HG02970 (cell line): ENCODE data around the gene ATP6AP1.
A peak's percentile ranks its signal among the peaks of the same experiment; 100 is the strongest.
"Not testable (repeated sequence)": the region's sequence is repeated elsewhere in the genome, so short reads cannot be mapped to it uniquely, and the experiment has no call there.

Source experiments
- ATAC-seq: cut with Tn5 transposase; IDR thresholded peaks from one replicate; pipeline ENCODE4 v1.9.1; 2021; ENCODE audit warnings: mild to moderate bottlenecking, moderate library complexity, moderate number of reproducible peaks; ENCODE audit not compliant: unreplicated experiment, low FRiP score

The ATP6AP1 gene

DNA sequence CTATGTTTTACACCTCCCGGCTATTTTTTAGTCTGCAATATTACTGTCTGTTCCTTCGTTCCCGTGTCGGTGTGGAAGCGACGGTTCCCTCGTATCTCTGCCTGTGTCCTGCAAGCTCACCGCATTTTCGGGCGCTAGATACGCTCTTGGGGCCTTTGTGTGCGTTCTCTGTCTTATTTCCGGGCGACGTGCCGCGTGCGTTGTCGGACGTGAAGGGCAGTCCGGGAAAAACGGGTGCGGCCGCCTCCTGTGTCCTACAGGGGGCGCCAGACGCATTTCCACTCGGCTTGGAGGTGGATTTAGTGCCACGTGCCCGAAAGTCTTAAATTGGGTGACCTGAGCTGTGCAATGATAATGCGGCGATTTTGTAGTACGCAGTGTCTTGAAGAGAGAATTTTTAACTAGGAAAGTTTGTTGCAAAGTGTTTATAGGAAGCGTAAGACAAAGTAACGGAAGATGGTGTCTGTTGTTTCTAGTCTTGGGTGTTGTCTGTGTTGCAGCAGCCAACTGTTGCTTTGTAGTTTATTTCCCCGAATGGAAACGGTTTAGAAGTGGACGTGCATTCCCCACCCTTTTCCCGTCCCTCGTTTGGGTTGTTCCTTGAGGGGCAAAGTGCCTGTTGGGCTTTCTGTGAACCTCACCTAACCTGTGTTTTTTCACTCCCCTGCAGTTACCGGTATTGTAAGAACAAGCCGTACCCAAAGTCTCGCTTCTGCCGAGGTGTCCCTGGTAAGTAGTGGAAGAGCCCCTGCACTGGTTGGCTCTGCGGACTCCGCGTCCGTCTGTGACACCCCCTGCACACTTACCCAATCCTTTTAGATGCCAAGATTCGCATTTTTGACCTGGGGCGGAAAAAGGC, 29.6 kb upstream of the ATP6AP1 start:
- ATAC-seq: peak; percentile 7

DNA sequence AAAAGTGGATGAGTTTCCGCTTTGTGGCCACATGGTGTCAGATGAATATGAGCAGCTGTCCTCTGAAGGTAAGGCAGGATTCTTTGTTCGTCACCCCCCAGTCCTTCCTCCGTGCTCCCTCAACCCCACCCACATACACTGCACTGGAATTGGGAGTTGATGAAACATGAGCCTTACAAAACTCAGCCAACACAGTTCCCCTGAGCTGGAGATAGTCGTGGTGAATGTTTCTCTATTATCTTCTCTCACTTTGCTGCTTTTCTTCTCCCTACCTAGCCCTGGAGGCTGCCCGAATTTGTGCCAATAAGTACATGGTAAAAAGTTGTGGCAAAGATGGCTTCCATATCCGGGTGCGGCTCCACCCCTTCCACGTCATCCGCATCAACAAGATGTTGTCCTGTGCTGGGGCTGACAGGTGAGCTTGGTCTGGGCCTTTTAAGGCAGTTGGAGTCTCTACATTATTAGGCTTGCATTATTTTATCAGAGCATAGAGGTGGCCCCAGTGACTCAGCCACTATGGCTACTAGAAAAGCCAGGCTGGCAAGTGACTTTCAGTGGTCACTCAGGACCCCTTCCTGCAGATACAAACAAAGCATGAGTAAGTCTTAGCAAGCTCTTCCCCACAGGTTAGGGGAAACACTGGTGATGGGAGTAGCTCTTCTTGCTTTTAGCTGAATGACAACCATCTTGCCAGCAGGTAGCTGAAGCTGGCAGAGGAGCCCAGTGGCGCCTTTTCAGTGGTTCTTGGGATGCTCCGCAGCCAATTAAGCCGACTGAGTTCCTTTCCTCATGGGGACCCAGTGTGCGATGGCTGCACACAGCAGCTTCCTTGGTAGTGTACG, 28.7 kb upstream of the ATP6AP1 start:
- no peak for ATAC-seq

DNA sequence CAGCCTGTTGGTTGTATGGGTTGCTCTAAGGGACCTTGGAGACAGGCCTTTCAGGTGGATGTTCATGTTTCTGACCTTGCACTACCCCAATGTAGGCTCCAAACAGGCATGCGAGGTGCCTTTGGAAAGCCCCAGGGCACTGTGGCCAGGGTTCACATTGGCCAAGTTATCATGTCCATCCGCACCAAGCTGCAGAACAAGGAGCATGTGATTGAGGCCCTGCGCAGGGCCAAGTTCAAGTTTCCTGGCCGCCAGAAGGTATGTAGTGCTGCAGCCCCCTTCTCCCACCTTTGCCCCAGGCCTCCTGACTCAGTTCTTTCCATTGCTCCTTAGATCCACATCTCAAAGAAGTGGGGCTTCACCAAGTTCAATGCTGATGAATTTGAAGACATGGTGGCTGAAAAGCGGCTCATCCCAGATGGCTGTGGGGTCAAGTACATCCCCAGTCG, 28.1 kb upstream of the ATP6AP1 start:
- ATAC-seq: not testable (repeated sequence)

DNA sequence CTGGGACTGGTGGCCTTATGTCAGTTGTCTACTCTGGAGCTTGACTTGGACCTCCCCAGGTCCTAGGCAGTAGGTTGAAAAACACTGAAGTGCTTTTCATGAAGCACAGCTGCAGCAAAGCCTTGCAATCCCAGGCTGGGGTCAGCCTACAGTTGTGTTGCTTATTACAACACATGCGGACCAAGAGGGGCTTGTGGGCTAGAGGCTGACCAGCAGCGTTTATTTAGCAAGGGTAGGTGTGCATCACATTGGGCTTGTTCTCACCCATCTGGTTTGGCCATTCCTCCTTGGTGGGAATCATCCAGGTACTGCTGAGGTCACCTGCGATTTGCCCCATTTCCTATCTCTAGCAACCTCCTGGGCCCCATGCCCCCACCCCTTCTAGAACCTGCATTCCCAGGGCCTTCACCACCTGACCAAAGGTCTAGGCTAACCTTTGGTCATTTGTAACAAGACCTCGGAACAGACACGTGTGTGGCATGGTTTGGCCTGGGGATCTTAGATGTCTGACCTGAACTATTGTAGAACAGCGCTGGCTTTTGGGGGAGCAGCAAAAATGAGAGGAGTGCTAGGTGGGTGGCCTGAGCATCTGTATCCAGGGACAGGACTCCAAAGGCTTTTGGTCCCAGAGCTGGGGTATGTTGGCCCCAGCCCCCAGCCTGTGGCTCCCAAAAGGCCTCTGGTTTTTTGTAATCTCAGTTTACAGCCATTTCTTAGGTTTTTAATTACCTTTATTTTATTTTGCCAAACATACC, 27.3 kb upstream of the ATP6AP1 start:
- ATAC-seq: no peak

DNA sequence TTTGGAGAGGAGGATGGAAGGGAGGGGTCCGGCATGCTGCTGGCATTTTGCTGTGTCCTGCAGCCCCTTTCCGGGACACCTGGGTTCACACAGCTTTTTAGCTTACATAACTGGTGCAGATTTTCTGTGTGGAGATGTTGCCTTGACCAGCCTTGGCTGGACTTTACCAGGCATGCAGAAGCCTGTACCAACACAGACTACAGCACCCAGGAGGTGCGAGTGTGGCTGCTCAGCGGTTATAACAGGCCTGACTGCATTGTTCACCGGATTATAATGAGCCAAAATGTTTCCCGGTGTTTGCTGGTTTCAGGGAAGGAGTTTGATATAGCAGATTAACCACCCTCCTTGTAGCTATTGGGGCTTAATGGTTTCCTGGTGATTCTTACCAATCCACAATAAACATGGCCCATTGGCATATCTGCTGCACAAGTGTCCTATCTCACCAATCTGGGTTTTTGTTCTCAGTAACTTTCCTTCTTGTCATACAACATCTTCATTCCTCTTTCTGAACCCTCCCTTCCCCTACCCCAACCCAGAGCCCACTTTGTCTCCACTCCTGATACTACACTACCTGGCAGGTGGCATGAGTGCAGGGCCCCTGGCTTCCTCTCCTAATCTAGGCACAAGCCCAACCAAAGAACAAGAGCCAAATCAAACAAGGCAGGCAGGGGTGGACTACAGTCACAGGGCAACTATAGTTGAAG, 26.4 kb upstream of the ATP6AP1 start:
- ATAC-seq: no peak

DNA sequence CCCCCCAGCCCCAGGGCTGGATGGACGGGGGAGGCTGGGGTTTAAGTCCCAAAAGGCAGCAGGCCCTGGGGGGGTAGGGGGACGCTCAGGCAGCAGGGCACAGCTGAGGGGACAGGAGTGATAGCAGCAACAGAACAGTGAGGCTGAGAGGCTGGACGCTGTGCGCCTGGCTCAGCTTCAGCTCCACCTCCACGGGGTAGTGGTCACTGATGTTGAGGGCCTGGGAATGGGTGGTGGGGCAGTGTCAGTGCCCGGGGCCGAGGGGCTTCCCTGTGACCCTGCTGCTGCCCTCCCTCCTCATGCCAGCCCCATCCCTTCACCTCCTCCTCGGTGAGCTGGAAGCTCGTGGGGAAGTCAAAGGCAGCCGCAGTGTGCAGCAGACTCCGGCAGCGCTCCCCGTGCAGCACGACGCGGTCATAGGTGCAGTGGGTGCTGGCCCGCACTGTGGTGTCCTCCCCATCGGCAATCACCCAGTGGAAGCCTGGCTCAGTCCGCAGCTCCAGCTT, 25.8 kb upstream of the ATP6AP1 start:
- ATAC-seq: no peak

DNA sequence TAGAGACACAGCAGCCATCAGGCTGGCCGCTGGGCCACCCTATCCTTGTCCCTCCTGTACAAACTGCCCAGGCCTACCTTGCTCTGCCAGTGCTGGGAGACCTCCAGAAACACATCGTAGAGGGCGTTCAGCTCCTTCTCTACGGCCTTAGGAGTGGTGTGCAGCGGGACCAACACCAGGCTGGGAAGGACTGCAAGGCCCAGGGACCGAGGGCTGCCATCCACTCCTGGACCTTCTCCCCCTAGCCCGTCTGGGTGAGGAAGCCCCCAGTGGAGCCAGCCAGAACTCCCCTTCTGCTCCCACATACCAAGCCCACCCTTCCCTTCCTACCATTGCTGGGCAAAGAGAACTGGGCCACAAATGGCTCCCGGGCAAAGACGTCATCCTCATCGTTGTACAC, 25.3 kb upstream of the ATP6AP1 start:
- ATAC-seq: no peak

DNA sequence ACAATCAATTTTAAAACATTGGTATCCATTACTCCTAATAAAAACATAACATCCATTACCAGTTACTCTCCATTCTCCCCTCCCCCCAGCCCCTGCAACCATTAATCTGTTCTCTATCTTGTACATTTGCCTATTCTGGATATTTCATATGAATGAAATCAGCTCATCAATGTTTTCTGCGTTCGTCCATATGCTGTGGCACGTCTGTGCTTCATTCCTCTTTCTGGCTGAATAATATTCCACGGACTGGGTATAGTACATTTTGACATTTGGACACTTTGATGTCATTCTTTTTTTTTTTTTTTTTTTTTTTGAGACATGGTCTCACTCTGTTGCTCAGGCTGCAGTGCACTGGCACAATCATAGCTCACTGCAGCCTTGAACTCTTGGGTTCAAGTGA, 24.6 kb upstream of the ATP6AP1 start:
- no peak for ATAC-seq

DNA sequence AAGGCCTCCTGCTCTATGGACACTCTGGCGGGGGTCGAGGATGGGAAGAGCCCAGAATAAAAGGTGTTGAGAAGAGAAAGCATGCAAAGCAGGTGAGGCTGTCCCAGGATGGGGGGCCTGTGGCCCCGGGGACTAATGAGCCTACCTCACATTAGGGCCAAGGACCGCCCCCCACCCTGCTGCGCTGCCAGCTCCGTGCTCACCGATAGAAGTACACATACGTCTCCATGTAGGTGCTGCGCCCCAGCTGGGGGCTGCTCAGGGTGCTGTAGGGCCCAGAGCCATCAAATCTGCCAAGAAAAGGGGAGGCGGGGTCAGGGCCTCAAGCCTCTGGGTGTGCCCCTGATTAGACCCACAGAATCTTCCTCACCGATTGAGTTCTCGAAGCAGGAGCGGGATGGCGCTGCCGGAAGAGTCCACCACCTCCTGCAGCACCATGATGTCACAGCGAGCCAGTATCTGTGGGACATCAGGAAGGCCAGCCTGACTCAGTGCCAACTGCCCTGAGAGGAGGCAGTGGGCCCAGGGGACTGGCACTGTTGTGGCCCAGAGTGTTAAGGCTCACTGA, 23.8 kb upstream of the ATP6AP1 start:
- ATAC-seq: no peak

DNA sequence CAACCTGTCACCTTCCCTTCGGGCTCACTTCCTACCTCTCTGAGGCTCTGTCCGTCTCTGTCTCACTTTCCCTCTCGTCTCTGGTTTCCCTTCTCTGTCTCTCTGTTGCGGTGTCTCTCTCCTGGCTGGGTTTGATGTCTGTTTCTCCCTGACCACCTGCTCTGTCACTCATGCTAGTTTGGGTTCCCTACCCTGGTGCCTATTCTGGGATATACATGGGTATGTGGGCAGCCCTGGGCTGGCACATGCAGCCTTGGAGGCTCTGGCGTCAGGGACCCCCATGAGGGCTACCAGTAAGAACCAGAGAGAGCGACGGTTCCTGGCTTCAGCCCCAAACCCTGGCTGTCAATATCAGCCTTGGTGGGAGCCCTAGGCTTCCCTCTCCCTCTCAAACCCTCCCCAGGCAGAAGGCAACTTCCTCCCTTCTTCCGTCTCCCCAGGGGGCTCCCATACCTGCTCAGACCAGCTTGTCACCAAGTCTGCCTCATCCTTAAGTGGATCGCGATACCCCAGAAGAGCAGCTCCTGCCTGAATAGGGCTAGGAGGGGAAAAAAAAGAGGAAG, 19.7 kb upstream of the ATP6AP1 start:
- no peak for ATAC-seq

DNA sequence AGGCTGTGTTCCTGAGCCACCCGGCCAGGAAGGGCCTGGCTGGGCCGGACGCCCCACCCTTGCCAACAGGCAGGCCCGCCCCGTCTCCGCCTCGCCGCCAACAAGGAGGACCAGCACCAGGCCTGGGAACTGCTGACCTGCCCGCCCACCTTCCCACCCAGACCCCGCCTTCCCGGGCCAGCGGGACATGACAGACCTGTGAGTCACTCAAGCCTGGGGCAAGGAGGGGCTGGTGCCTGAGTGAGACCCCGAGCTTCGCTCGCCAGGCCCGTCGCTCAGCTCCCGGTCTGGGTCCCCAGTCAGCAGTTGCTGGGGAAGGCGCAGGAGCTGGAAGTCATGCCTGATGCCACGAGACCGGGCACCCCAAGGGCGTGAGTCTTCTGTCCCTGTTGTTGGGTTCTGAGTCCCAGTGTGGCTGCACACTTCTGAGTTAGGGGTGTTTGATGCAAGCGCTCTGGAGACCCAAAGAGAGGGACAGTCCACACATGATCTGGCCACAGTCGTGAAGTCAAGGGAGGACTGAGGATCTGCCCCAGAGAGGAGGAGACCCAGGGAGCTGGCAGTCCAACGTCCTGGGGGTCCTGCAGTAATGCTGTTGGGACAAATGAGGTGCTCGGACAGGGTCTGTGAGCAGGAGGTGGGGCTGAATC, 19.1 kb upstream of the ATP6AP1 start, which contains the start of gene DNASE1L1:
DNASE1L1 (minus strand) TSS at position 33 of the 650 bp plus-strand sequence. CDS start 3,686 bp downstream, outside the sequence.
- ATAC-seq: no peak

DNA sequence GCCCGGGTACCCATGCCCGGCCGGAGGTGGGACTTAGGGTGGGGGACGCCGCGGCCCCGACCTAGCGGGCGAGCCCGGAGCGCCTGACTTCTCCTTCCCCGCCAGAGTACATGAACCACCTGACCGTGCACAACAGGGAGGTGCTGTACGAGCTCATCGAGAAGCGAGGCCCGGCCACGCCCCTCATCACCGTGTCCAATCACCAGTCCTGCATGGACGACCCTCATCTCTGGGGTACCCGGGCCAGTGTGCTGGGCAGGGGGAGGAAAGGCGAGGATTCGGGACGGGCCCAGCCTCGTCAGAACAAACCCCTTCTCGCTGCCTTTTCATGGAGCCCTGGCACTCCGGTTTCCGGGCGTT, 16.5 kb upstream of the ATP6AP1 start:
- ATAC-seq: no peak

DNA sequence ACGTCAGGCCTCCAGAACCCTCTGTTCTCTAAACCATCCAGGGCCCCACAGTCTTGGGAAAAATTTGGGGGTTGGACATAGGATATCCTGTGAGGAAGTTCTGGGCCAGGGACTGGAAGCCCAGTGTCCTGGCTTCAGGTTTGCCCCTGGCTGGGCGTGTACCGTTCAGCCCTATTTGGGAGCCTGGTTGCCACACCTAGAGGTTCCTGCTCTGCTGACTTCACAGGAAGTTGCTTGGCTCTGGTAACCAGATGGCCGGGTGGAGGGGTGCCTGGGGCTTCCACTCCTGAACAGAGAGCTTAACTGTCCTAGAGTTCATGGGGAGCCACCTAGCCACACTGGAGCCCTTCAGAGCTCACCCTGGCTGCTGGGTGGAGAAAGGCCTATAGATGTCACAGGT, 16.0 kb upstream of the ATP6AP1 start:
- ATAC-seq: no peak

DNA sequence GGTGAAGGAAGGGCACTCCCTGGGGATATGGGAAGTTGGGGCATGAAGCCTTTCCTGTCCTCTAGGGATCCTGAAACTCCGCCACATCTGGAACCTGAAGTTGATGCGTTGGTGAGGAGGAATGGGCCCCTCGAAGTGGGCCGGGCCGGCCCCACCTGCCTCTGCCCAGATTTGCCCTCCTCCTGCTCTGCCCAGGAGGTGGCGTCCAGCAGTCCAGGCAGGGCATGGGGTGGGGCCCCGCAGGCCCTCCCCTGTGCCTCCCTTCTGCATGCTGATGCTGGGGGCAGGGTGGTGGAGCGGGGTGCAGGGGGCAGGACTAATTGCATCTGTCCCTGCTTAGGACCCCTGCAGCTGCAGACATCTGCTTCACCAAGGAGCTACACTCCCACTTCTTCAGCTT, 15.3 kb upstream of the ATP6AP1 start:
- no peak for ATAC-seq

DNA sequence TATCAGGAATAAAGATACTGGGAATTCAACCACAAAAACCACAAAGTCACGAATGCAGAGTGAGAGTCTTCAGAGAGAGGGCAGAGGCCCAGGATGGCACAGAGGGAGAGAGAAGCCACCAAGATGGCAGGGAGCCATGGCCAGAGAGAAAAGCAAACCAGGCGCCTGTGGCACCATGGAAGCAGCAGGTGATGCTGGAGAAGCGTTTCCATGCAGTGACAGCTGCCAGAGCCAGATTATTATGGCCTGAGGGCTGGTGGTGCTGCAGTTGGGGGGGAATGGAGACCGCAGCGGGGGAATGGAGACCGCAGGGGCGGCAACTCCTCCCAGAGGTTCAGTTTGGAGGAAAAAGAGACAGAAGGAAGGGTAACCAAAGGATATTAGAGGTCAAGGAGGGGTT, 11.3 kb upstream of the ATP6AP1 start:
- ATAC-seq: no peak

DNA sequence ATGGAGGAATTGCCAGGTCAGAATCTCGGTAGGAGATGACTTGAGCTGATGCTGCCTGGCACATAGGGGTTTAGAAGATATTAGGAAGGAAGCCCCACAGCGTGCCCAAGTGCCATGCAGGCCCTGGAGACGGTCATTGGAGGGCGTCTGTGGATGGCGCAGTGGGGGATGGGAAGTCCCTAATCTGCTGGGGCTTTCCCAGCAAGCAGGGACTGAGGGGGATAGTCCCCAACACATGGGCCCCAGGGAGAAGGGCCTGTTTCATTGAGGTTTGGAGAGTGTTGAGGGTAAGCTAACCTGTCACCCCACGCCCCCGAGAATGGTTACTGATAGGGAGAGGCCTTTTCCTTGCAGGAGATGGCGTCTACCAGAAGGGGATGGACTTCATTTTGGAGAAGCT, 9.3 kb upstream of the ATP6AP1 start:
- no peak for ATAC-seq

DNA sequence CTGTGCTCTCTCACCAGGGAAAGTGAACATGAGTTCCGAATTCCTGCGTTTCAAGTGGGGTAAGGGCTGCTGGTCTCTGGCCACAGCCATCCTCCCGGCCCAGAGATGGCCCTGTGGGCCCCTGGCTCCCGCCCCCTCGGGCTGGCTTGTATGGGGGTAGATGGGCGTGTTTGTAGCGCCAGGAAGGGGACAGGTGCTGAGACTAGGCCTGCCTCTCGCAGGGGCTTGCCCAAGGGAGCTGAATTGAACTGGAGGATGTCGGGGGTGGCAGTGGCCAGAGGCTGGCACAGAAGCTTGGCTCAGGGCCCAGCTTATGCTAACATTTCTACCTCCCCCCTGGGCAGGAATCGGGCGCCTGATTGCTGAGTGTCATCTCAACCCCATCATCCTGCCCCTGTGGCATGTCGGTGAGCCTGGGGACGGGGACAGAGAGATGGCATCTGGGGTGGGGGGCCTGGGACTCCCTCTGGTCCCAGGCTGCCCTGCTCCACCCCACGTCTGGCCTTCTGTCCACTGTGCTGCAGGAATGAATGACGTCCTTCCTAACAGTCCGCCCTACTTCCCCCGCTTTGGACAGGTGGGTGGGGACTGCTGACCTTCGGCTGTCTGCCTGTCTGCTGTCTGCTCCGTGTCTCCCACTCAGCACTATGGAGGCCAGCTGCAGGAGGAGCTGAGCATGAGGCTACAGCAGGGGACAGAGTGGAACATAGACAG, 8.6 kb upstream of the ATP6AP1 start:
- ATAC-seq: no peak

DNA sequence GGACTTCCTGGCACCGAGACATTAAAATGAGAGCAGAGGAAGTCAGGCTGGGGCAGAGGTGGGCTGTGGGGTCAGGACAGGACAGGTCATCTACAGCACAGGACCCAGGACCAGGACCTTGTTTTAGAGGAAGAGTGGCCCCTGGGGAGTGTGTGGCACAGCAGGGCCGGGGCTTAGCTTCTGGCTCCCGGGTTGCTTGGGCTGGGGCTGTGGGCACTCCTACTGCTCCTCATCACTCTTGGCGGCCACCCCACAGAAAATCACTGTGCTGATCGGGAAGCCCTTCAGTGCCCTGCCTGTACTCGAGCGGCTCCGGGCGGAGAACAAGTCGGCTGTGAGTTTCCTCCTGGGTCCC, 8.1 kb upstream of the ATP6AP1 start:
- ATAC-seq: no peak
